H1 (cell line): ENCODE data around the gene RNF31. TPM values are rescaled to one million over a fixed set of nuclear protein-coding genes. Genes with fewer than 3 reads are reported as not detected.

ENCODE experiments used
- EP300 ChIP-seq, 2 experiments: IDR thresholded peaks; 1 replicate in 1 of 2; 2 replicates in 1 of 2; pipeline ENCODE4 v1.6.1; 2011 to 2012; ENCODE audit warnings: low read depth in 2 of 2, low read length in 2 of 2, mild to moderate bottlenecking in 2 of 2, borderline replicate concordance in 1 of 2, inconsistent platforms in 1 of 2, moderate library complexity in 1 of 2
- SP4 ChIP-seq: IDR thresholded peaks from 2 replicates; pipeline ENCODE4 v1.6.1; 2012; ENCODE audit warnings: low read length, inconsistent platforms
- TCF12 ChIP-seq: IDR thresholded peaks from 2 replicates; pipeline ENCODE4 v1.6.1; 2011; ENCODE audit warnings: low read depth, mild to moderate bottlenecking, low read length
- polyA plus RNA-seq, 7 experiments: library from polyadenylated mRNA; depleted of rRNA in 3 of 7; stranded (reverse) in 5 of 7; unstranded in 2 of 7; fragments of >200 nt in 5 of 7; fragments of 200-250 nt in 2 of 7; gene quantifications; 1 replicate in 5 of 7; 2 replicates in 1 of 7; 4 replicates in 1 of 7; pipeline versions ENCODE4 v1.2.1 to v1.2.3, GENCODE V29; 2011 to 2013; ENCODE audit warnings: missing spikeins in 2 of 7, mixed read lengths in 2 of 7
- total RNA-seq: library from RNA; stranded (reverse); fragmentation: NEBNext Ultra II Directional; extraction: Animal tissue kit (Norgen Biotek cat#: 25700); gene quantifications from 2 replicates; pipeline ENCODE4 v1.2.1, GENCODE V29; 2021
- TF ChIP-seq, protein P1 (sequence below): IDR thresholded peaks from 2 replicates; pipeline ENCODE4 v1.6.1; 2011; ENCODE audit warnings: low read depth, mild to moderate bottlenecking, low read length; ENCODE audit not compliant: insufficient read depth
- TF ChIP-seq, protein P2 (sequence below): IDR thresholded peaks from 2 replicates; pipeline ENCODE4 v1.6.1; 2012; ENCODE audit warnings: inconsistent platforms

The RNF31 gene
- total and polyA plus RNA-seq, 2 of the 8 experiments (the other 6 are each of a cell fraction or from before 2014, with no cell fraction given): 17.5 to 72.0 TPM

DNA sequence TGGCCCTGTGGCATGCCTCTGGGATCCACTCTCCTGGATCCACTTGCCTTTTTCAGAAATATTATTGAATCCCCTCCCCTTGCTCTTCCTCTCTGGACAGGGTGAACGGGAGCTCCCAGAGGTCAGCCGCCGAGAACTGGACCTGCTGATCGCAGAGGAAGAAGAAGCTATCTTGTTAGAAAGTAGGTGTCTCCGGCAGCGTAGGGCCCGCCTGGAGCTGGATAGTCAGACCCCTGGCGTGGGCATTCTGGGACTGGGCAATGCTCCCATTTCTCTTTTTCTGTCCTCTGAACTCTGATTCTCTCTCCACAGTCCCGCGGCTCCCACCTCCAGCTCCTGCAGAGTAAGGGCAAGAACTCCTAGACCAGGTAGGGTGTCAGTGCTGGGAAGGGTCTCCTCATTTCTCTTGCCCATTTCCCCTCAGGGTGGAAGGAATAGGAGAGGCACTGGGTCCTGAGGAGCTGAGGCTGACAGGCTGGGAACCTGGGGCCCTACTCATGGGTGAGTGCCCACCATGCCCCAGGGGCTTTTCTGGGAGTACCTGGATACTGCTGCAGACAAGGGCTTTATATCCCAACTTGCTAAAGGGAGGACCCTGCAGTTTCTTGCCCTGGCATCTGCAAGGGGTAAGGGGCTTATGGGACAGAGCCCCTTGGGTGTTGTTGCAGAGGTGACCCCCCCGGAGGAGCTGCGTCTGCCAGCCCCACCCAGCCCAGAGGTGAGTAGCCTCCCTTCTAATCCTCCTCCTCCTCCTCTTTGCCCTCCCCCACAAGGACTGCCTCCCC is 29.9 kb downstream of the RNF31 start (continued):
- TF ChIP-seq, protein P1, sequence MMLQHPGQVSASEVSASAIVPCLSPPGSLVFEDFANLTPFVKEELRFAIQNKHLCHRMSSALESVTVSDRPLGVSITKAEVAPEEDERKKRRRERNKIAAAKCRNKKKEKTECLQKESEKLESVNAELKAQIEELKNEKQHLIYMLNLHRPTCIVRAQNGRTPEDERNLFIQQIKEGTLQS: no peak
- TF ChIP-seq TCF12: no peak
- TF ChIP-seq, protein P2, sequence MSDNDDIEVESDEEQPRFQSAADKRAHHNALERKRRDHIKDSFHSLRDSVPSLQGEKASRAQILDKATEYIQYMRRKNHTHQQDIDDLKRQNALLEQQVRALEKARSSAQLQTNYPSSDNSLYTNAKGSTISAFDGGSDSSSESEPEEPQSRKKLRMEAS: no peak
- no peak for TF ChIP-seq SP4
- no peak for TF ChIP-seq EP300 (IDR thresholded peaks at IDR 0.05; ENCODE audit: borderline replicate concordance in 1 of 2, low read depth in 2 of 2, low read length in 2 of 2)
